Thoracic aorta (tissue), 2 donors: ENCODE measurements around the gene INO80E. TPM values are rescaled to one million over a fixed set of nuclear protein-coding genes. Genes with fewer than 3 reads are reported as not detected.
A peak's percentile ranks its signal among the peaks of the same experiment; 100 is the strongest.

ENCODE experiments used
- ATAC-seq: fragments of 150-250 bp; one replicate; pipeline ENCODE4 v1.8.0; 2017; ENCODE audit warnings: low read depth; ENCODE audit not compliant: insufficient number of reproducible peaks, low FRiP score
- DNase-seq: peaks from one replicate; pipeline ENCODE4 v3.0.0-alpha.2; 2020; ENCODE audit warnings: low spot score
- H3K27ac ChIP-seq, 2 donors: fragments of 200-600 bp; sonication (generic); 1 replicate in 1 of 2; 2 replicates in 1 of 2; pipeline ENCODE4 v1.5.1; 2016; ENCODE audit warnings: mild to moderate bottlenecking in 2 of 2, moderate library complexity in 2 of 2
- H3K27me3 ChIP-seq: fragments of 200-600 bp; sonication (generic); replicated peaks from 2 replicates; pipeline ENCODE4 v1.6.0; 2016; ENCODE audit warnings: mild to moderate bottlenecking; ENCODE audit not compliant: insufficient read depth
- H3K36me3 ChIP-seq: fragments of 200-600 bp; sonication (generic); one replicate; pipeline ENCODE4 v1.5.1; 2016
- H3K4me1 ChIP-seq, 2 donors: fragments of 200-600 bp; sonication (generic); 1 replicate in 1 of 2; 2 replicates in 1 of 2; pipeline versions ENCODE4 v1.5.1 to v1.6.0; 2016; ENCODE audit warnings: low read depth in 2 of 2, mild to moderate bottlenecking in 1 of 2; ENCODE audit not compliant: control insufficient read depth in 1 of 2
- H3K4me3 ChIP-seq: fragments of 200-600 bp; sonication (generic); 2 replicates; pipeline ENCODE4 v1.5.1; 2016; ENCODE audit warnings: mild to moderate bottlenecking
- H3K9me3 ChIP-seq: fragments of 200-600 bp; sonication (generic); 2 replicates; pipeline ENCODE4 v1.5.1; 2016
- CTCF ChIP-seq: fragments of 200-600 bp; sonication (generic); IDR thresholded peaks from one replicate; pipeline ENCODE4 v1.5.1; 2019; ENCODE audit warnings: antibody characterized with exemption
- total RNA-seq, 2 donors: library from RNA; depleted of rRNA; stranded (reverse); fragments of >200 nt; gene quantifications; one replicate each; pipeline versions ENCODE4 v1.1.0 to v1.2.3, GENCODE V29; 2016

The INO80E gene
- total RNA-seq, 2 donors from 2014 or later = 67.4 to 81.8 TPM

- H3K4me1 ChIP-seq = peaks cover 6 to 11% of the 10 kb centered on the region in 2 donors
- peaks cover 49% of the 10 kb centered on the region for H3K36me3 ChIP-seq
- no peak overlapping the region for H3K4me3 ChIP-seq
- H3K27me3 ChIP-seq = no peaks in the 10 kb centered on the region
- H3K27ac ChIP-seq = no peak overlapping the region
- DNase-seq (no peak), ATAC-seq (no peak)
- H3K9me3 ChIP-seq = no peaks in the 10 kb centered on the region
- no peak for TF ChIP-seq CTCF
These were observed 5.0 kb upstream of the INO80E start for GRCh38 chr16:29990883-29991570.

DNA sequence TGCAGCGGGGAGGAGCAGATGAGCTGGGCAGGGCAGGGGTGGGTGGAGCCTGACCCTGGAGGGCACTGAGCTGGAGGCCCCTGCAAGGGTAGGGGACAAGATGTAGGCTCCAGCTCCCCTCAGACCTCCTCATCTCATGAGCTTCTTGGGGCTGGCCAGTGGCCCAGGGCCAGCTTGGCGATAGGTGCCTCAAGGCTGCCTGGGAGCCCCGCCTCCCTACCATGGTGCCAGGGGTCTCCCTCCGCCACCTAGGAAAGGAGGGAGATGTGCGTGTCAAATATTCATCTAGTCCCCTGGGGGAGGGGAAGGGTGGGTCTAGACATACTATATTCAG, 4.5 kb upstream of the INO80E start:
- no peaks in the 10 kb centered on the region for H3K9me3 ChIP-seq
- H3K4me3 ChIP-seq = no peak overlapping the region
- ATAC-seq (no peak), DNase-seq (no peak)
- no peak for TF ChIP-seq CTCF
- no peak overlapping the region for H3K27ac ChIP-seq
- peaks cover 44% of the 10 kb centered on the region for H3K36me3 ChIP-seq
- H3K27me3 ChIP-seq = no peaks in the 10 kb centered on the region
- H3K4me1 ChIP-seq = peaks cover 7 to 14% of the 10 kb centered on the region in 2 donors

DNA sequence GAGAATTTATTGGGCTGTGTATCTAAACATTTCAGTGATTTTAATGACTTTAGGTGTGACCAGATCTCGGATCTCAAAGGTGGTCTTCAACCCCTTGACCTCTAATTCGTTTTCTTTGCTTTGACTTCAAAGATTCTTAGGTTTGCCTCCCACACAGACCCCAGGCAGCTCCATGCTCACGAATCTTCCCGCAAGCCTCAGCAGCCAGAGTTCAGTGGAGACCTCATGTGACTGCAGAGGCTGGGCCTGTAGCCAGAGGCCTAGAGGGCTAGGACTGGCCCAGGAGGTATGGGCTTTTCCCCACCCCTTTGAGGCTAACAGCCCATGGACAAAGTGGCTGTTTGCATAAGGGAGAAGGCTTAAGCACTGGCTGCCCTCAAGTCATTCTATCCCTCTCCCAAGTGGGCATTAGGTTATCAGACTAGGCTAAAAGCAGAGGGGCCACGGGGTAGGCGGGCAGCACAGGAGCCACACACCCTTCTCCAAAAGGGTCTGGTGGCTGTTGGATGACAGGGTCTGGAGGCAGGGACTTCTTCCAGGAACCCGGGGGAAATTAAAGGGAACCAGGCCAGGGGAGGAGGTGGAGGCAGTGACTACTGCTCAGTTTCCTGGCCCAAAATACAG, 3.6 kb upstream of the INO80E start:
- Histone ChIP-seq H3K36me3 (peaks cover 34% of the 10 kb centered on the region), H3K27ac (no peak overlapping the region), H3K4me1 (peaks cover 12 to 20% of the 10 kb centered on the region in 2 donors), H3K27me3 (no peaks in the 10 kb centered on the region), H3K4me3 (no peak overlapping the region), H3K9me3 (no peaks in the 10 kb centered on the region)
- ATAC-seq (no peak), DNase-seq (no peak)
- no peak for TF ChIP-seq CTCF

GRCh38 chr16:29993191-29993902, 2.7 kb upstream of the INO80E start:
- TF ChIP-seq CTCF = no peak
- no peaks in the 10 kb centered on the region for H3K27me3 ChIP-seq
- DNase-seq = no peak
- H3K4me3 ChIP-seq = no peak overlapping the region
- no peak for ATAC-seq
- peaks cover 12 to 20% of the 10 kb centered on the region in 2 donors for H3K4me1 ChIP-seq
- peaks cover 26% of the 10 kb centered on the region for H3K36me3 ChIP-seq
- H3K9me3 ChIP-seq = no peaks in the 10 kb centered on the region
- no peak overlapping the region for H3K27ac ChIP-seq

- H3K4me1 ChIP-seq = peaks cover 12 to 20% of the 10 kb centered on the region in 2 donors
- no peaks in the 10 kb centered on the region for H3K27me3 ChIP-seq
- DNase-seq = no peak
- H3K9me3 ChIP-seq = no peaks in the 10 kb centered on the region
- H3K27ac ChIP-seq = peak overlapping the region in 1 of 2 donors; percentile 89
- ATAC-seq = no peak
- no peak for TF ChIP-seq CTCF
- H3K36me3 ChIP-seq = peaks cover 22% of the 10 kb centered on the region
- H3K4me3 ChIP-seq = peak overlapping the region; percentile 86
These were observed 2.0 kb upstream of the INO80E start for GRCh38 chr16:29993903-29994599.
